Liver (tissue), 9 donors: ENCODE data around the gene FMN1. TPM values are rescaled to one million over a fixed set of nuclear protein-coding genes. Genes with fewer than 3 reads are reported as not detected.

Source experiments
- DNase-seq: peaks from one replicate; pipeline ENCODE4 v3.0.0-alpha.2; 2017; ENCODE audit warnings: low spot score
- H3K27ac ChIP-seq, 2 donors: one replicate each; pipeline ENCODE4 v1.7.0; 2013; ENCODE audit warnings: inconsistent platforms in 2 of 2, low read length in 2 of 2, control low read depth in 1 of 2, low read depth in 1 of 2, mild to moderate bottlenecking in 1 of 2
- H3K27me3 ChIP-seq, 4 donors: one replicate each; pipeline versions ENCODE4 v1.6.1 to v1.7.0; 2013; ENCODE audit warnings: low read length in 3 of 4, inconsistent platforms in 1 of 4, mild to moderate bottlenecking in 1 of 4, moderate library complexity in 1 of 4; ENCODE audit not compliant: control insufficient read depth in 4 of 4, insufficient read depth in 4 of 4
- H3K36me3 ChIP-seq, 4 donors: one replicate each; pipeline versions ENCODE4 v1.6.1 to v1.7.0; 2013; ENCODE audit warnings: low read length in 3 of 4, mild to moderate bottlenecking in 3 of 4, low read depth in 1 of 4, moderate library complexity in 1 of 4; ENCODE audit not compliant: control insufficient read depth in 4 of 4, insufficient read depth in 3 of 4
- H3K4me1 ChIP-seq, 4 donors: one replicate each; pipeline versions ENCODE4 v1.6.1 to v1.7.0; 2013; ENCODE audit warnings: low read length in 3 of 4, mild to moderate bottlenecking in 3 of 4, moderate library complexity in 1 of 4; ENCODE audit not compliant: control insufficient read depth in 4 of 4, insufficient read depth in 4 of 4
- H3K4me3 ChIP-seq, 3 donors: one replicate each; pipeline versions ENCODE4 v1.6.1 to v1.7.0; 2013; ENCODE audit warnings: low read length in 3 of 3, control low read depth in 1 of 3, low read depth in 1 of 3, mild to moderate bottlenecking in 1 of 3
- H3K9ac ChIP-seq, 2 donors: one replicate each; pipeline ENCODE4 v1.7.0; 2013; ENCODE audit warnings: low read length in 2 of 2, mild to moderate bottlenecking in 2 of 2, moderate library complexity in 2 of 2, control low read depth in 1 of 2, low read depth in 1 of 2
- H3K9me3 ChIP-seq, 4 donors: one replicate each; pipeline versions ENCODE4 v1.6.1 to v1.7.0; 2013; ENCODE audit warnings: low read length in 3 of 4; ENCODE audit not compliant: control insufficient read depth in 4 of 4
- EGR1 ChIP-seq, 2 donors: IDR thresholded peaks; 2 replicates each; pipeline ENCODE4 v1.6.1; 2016 to 2018; ENCODE audit warnings: antibody characterized with exemption in 2 of 2, low read depth in 2 of 2
- FOXA1 ChIP-seq: IDR thresholded peaks from 2 replicates; pipeline ENCODE4 v1.6.1; 2016; ENCODE audit warnings: antibody characterized with exemption
- FOXA2 ChIP-seq: IDR thresholded peaks from 2 replicates; pipeline ENCODE4 v1.6.1; 2016; ENCODE audit warnings: antibody characterized with exemption
- GABPA ChIP-seq, 2 donors: IDR thresholded peaks in 1 of 2; conservative IDR thresholded peaks in 1 of 2; 2 replicates each; pipeline ENCODE4 v1.6.1; 2016; ENCODE audit warnings: antibody characterized with exemption in 2 of 2, mild to moderate bottlenecking in 1 of 2, moderate library complexity in 1 of 2
- HNF4A ChIP-seq, 2 donors: conservative IDR thresholded peaks; 2 replicates each; pipeline ENCODE4 v1.6.1; 2016; ENCODE audit warnings: antibody characterized with exemption in 2 of 2, mild to moderate bottlenecking in 2 of 2
- HNF4G ChIP-seq: IDR thresholded peaks from 2 replicates; pipeline ENCODE4 v1.6.1; 2016; ENCODE audit warnings: antibody characterized with exemption
- RAD21 ChIP-seq, 2 donors: IDR thresholded peaks; 2 replicates each; pipeline ENCODE4 v1.6.1; 2016; ENCODE audit warnings: antibody characterized with exemption in 2 of 2, mild to moderate bottlenecking in 2 of 2
- RXRA ChIP-seq, 2 donors: IDR thresholded peaks; 2 replicates each; pipeline ENCODE4 v1.6.1; 2017 to 2018; ENCODE audit warnings: antibody characterized with exemption in 2 of 2, mild to moderate bottlenecking in 1 of 2
- SP1 ChIP-seq: IDR thresholded peaks from 2 replicates; pipeline ENCODE4 v1.6.1; 2018; ENCODE audit warnings: antibody characterized with exemption, mild to moderate bottlenecking
- TAF1 ChIP-seq: conservative IDR thresholded peaks from 2 replicates; pipeline ENCODE4 v1.6.1; 2016; ENCODE audit warnings: antibody characterized with exemption, mild to moderate bottlenecking
- ZBTB33 ChIP-seq: IDR thresholded peaks from 2 replicates; pipeline ENCODE4 v1.6.1; 2016; ENCODE audit warnings: antibody characterized with exemption
- WGBS: extraction: QIAGEN DNeasy Blood & Tissue Kit; methylation state at CpG from one replicate; pipeline ENCODE4 v1.1.7; 2013; 5-methylcytosine and 5-hydroxymethylcytosine counted together
- polyA plus RNA-seq, 2 donors: library from polyadenylated mRNA; stranded (reverse) in 1 of 2; unstranded in 1 of 2; fragments of 200-250 nt in 1 of 2; fragments of >200 nt in 1 of 2; fragmentation: Nextera tagmentation in 1 of 2; extraction: Ambion mirVana in 1 of 2; gene quantifications; one replicate each; pipeline versions ENCODE4 v1.2.1 to v1.2.3, GENCODE V29; 2013 to 2015
- total RNA-seq, 2 donors: library from RNA; depleted of rRNA; stranded (reverse); fragments of >200 nt; gene quantifications; one replicate each; pipeline ENCODE4 v1.2.3, GENCODE V29; 2014
- TF ChIP-seq, protein P1 (sequence below): fragments of 150-350 bp; IDR thresholded peaks from 2 replicates; pipeline ENCODE4 v1.5.1; 2017; ENCODE audit warnings: improper control_type of control experiment, low read depth, low read length; ENCODE audit not compliant: missing input control
- TF ChIP-seq, protein P2 (sequence below): IDR thresholded peaks from 2 replicates; pipeline ENCODE4 v1.6.1; 2016; ENCODE audit warnings: antibody characterized with exemption
- donor health status: healthy.
- donor health status: healthy.
- donor health status: healthy.
- donor health status: healthy.
- donor health status: healthy.

FMN1 gene
- total and polyA plus RNA-seq, 4 donors: 0.21 to 5.4 (median 0.53) TPM

DNA sequence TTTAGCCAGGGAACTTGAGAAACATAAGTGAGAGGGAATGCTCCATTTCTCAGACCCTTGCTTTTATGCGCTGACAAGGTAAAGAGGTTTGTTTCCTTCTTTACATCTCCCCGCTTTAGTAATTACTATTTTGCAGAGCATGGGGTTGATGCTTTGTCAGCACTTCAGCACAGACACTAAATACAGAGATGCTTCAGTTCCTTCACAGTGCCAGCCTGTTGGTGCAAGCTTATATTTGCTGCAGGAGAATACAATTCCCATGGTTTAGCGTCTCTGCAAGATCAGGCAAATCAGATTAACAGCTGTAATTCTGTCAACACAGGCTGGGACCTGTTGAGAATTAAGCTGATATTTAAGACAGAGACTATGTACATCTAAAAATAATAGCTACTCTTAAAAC lies 2.9 kb downstream of the FMN1 start:
- H3K36me3 ChIP-seq: no peaks in the 10 kb centered on the region
- H3K4me3 ChIP-seq: no peak overlapping the region
- no peak overlapping the region for H3K9ac ChIP-seq
- peaks cover 0 to 15% (median 4%) of the 10 kb centered on the region in 4 donors for H3K27me3 ChIP-seq
- H3K9me3 ChIP-seq: no peaks in the 10 kb centered on the region
- H3K27ac ChIP-seq: no peak overlapping the region
- WGBS: 70% methylated on average over 3 of the region's 3 CpGs
- DNase-seq: no peak
- no peak for TF ChIP-seq EGR1 (IDR thresholded peaks at IDR 0.05; ENCODE audit: low read depth in 2 of 2)
- no peak for TF ChIP-seq ZBTB33
- no peak for TF ChIP-seq RAD21 (IDR thresholded peaks at IDR 0.05)
- TF ChIP-seq, protein P1, sequence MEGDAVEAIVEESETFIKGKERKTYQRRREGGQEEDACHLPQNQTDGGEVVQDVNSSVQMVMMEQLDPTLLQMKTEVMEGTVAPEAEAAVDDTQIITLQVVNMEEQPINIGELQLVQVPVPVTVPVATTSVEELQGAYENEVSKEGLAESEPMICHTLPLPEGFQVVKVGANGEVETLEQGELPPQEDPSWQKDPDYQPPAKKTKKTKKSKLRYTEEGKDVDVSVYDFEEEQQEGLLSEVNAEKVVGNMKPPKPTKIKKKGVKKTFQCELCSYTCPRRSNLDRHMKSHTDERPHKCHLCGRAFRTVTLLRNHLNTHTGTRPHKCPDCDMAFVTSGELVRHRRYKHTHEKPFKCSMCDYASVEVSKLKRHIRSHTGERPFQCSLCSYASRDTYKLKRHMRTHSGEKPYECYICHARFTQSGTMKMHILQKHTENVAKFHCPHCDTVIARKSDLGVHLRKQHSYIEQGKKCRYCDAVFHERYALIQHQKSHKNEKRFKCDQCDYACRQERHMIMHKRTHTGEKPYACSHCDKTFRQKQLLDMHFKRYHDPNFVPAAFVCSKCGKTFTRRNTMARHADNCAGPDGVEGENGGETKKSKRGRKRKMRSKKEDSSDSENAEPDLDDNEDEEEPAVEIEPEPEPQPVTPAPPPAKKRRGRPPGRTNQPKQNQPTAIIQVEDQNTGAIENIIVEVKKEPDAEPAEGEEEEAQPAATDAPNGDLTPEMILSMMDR: no peak
- TF ChIP-seq SP1: no peak
- TF ChIP-seq FOXA2: no peak
- TF ChIP-seq HNF4A (conservative IDR thresholded peaks at IDR 0.05): no peak
- TF ChIP-seq HNF4G: no peak
- no peak for TF ChIP-seq TAF1
- no peak for TF ChIP-seq RXRA (IDR thresholded peaks at IDR 0.05)
- H3K4me1 ChIP-seq: peaks cover 0 to 5% (median 0%) of the 10 kb centered on the region in 4 donors

DNA sequence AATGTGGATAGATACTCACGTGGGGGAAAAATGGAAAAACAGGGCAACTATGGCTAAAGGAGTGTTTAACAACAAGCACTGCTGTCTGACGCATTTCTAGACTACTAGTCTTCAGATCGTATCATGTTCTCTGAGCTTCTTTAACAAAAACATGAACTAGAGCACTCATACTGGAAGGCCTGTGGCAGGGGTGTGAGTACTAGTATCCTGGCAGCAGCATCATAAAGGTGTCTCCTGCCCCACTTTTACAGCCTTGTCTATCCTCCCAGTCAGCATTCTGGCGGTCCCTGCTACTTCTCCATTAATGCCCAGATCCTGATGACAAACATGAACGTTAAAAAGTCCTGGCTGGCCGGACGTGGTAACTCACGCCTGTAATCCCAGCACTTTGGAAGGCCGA lies 4.0 kb downstream of the FMN1 start:
- WGBS: 85% methylated on average over 9 of the region's 9 CpGs
- H3K27ac ChIP-seq: no peak overlapping the region
- H3K36me3 ChIP-seq: no peaks in the 10 kb centered on the region
- TF ChIP-seq GABPA (IDR thresholded peaks at IDR 0.05 in 1 of 2, conservative IDR thresholded peaks at IDR 0.05 in 1 of 2) (no peak), TAF1 (no peak), FOXA1 (no peak), RXRA (IDR thresholded peaks at IDR 0.05) (no peak), ZBTB33 (no peak), RAD21 (IDR thresholded peaks at IDR 0.05) (no peak)
- TF ChIP-seq, protein P1: no peak
- TF ChIP-seq, protein P2, sequence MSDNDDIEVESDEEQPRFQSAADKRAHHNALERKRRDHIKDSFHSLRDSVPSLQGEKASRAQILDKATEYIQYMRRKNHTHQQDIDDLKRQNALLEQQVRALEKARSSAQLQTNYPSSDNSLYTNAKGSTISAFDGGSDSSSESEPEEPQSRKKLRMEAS: no peak
- no peak overlapping the region for H3K4me3 ChIP-seq
- H3K4me1 ChIP-seq: peaks cover 0 to 5% (median 0%) of the 10 kb centered on the region in 4 donors
- peaks cover 0 to 15% (median 4%) of the 10 kb centered on the region in 4 donors for H3K27me3 ChIP-seq
- no peak overlapping the region for H3K9ac ChIP-seq
- no peak for DNase-seq
- no peaks in the 10 kb centered on the region for H3K9me3 ChIP-seq
